NCI-H187 (cell line): Measurements from ENCODE around the gene SPG7.
"Not testable (repeated sequence)": the region's sequence is repeated elsewhere in the genome, so short reads cannot be mapped to it uniquely, and the experiment has no call there.

ENCODE experiments used
- DNase-seq, 2 experiments: peaks; one replicate each; lab custom pipeline; 2025; lab: John Stamatoyannopoulos, UW

SPG7 gene

DNA sequence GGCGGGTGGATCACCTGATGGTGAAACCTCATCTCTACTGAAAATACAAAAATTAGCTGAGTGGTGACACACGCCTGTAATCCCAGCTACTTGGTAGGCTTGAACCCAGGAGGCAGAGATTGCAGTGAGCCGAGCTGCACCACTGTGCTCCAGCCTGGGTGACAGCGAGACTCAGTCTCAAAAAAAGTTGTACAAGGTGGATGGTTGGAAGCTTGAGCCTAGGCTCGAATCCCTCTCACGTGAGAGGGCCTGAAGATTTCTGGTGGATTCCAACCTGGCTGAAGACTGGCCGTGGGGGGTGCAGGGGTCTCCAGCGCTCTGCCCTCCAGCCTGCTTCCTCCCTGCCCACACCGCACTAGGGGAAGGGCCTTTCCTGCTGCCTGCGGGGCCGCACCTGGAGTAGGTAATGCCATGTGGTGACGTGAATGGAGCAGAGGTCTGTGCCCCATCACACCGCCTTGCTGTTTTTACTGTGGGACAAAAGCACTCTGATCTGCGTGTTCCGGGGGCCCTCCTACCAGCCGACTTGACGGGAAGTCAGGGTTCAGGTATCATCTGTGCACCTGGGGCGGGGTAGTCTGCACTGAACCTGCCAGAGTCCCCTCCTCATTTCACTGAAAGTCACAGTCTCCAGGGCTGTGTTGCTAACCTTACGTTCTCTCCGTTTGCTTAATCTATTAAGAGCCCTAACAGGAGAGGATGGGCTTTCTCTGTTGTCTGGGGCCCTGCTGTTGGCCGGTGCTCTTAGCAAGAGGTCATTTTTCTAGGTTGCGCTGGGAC lies 56.5 kb downstream of the SPG7 start:
- DNase-seq: no peak

- no peak for DNase-seq
Measured at GRCh38 chr16:89565256-89565505, 57.0 kb downstream of the SPG7 start.

DNA sequence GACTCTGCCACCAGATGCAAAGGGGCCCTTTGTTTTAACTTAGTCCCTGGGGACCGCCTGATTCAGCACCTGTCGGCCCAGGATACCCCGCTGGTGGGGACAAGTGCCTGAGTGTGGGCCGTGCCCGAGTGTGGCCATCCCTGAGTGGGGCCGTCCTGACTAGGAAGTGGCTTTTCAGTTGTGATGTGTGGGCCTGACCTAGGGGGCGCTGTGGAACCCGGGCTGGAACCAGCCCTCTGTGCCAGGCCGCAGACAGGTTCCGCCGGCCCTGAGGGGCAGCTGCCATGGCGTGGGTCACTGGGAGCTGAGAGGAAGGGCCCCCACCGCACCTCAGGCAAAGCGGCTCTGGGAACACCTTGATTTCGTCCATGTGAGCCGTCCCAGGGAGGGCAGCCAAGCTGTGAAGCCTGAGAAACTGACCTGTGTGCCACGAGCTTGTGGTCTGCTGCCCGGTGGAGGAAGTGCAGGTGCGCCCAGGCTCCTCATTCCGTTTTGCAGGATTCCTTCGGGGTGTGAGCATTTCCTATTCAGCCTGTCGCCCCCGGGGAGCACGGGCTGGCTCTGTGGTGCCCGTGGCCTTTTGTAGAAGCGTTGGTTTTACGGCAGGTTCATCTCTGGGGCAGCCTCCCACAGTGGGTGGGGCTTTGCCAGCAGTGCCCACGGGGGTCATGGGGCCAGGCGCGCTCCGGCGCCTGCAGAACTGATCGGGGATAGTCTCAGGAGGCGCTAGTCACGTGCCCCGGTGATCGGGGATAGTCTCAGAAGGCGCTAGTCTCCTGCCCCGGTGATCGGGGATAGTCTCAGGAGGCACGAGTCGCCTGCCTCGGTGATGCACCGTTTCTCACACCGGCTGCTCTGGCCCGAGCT lies 57.5 kb downstream of the SPG7 start:
- no peak for DNase-seq

DNA sequence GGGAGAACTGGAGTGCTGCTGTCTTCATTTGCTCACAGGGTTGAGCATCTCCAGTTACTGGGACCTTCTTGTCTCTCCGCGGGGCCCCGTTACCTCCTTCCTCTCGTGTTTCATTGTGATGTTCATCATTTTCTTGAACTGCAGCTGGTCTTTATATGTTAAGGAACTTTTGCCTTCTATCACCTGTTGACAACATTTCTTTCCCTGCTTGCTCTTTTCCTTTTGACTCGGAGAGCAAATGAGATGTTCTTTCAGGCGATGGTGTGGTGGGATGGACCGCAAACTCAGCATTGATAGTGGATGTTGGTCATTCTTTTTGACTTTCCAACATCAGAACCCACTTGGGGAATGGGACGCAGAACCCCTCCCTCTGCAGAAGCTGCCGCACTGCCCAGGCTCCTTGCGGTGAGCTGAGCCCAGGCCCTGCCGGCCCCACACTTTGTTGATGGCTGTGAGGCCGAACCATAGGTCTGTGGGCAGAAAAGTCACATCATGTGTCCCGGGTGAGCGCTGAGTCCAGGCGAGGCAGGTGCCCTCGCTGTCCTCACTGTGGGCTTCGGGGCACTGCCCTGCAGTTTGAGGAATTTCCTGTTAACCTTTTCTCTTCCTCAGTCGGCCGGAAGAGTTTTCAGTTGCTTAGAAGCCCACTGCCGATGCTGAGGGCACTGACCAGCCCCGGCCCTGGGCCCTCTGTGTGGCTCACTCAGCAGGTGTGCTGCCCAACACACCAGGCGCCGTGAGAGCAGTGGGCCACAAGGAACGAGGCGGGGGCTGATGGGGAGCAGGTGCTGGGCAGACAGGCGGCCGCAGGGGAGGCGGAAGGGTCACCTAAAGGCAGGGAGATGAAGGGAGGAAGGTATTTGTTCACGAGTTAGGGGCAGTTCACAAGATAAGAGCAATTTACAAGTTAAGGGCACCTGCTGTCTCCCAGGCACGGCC lies 59.7 kb downstream of the SPG7 start:
- DNase-seq: no peak

- DNase-seq: no peak
Measured at GRCh38 chr16:89569506-89570341, 61.5 kb downstream of the SPG7 start.

DNA sequence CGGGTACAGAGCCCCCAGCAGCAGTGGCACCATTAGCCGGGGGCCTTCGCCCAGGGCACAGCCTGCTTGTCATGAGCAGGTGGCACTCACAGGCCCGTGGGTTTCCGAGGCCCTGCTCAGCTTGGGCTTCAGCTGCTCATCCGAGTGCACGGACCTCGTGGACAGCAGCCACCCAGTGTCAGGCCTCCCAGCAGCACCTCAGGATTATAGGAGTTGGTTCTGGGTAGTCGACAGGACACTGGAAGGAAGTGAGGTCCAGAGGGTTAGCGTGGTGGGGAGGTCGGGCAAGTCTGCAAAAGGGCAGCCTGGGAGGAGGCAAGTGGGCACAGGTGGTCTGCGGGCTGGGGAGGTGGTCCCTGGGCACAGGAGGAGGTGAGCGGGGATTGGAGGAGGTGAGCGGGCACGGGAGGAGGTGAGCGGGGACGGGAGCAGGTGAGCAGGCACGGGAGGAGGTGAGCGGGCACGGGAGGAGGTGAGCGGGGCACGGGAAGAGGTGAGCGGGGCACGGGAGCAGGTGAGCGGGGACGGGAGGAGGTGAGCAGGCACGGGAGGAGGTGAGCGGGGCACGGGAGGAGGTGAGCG lies 62.2 kb downstream of the SPG7 start:
- DNase-seq: no peak

DNA sequence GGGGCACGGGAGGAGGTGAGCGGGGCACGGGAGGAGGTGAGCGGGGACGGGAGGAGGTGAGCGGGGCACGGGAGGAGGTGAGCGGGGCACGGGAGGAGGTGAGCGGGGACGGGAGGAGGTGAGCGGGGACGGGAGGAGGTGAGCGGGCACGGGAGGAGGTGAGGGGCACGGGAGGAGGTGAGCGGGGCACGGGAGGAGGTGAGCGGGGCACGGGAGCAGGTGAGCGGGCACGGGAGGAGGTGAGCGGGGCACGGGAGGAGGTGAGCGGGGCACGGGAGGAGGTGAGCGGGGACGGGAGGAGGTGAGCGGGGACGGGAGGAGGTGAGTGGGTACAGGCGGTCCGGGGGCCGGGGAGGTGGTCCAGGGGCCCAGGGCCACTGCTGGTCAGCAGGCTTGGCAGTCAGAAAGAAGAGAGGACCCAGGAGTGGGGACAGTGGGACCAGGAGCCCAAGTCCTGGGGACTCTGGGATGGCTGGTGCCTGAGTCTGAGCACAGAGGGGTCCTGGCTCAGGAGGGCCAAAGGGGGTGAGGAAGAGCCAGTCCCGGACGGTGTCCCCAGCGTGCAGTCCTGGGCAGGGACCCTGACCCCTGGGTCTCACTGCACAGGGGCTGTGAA lies 62.9 kb downstream of the SPG7 start:
- not testable (repeated sequence) for DNase-seq

DNA sequence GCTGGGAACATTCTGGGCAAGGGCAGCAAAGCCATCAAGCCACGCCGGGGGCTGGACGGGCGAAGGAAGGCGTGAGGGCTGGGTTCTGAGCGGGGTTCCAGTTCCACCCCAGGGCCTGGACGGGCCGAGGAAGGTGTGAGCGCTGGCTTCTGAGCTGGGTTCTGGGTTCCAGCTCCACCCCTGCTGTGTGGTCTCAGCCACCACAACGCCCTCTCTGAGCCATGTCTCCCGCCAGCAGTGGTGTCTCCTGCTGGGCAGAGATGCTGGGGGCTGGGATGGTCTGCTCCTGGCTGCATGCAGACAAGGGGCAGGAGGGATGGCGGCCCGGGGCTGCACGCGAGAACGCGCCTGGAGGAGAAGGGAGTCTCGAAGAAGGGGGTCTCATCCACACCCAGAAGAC lies 63.4 kb downstream of the SPG7 start:
- no peak for DNase-seq

- DNase-seq: no peak
Measured at GRCh38 chr16:89572073-89572484, 63.9 kb downstream of the SPG7 start.

GRCh38 chr16:89572485-89573205 lies 64.4 kb downstream of the SPG7 start:
- no peak for DNase-seq

DNA sequence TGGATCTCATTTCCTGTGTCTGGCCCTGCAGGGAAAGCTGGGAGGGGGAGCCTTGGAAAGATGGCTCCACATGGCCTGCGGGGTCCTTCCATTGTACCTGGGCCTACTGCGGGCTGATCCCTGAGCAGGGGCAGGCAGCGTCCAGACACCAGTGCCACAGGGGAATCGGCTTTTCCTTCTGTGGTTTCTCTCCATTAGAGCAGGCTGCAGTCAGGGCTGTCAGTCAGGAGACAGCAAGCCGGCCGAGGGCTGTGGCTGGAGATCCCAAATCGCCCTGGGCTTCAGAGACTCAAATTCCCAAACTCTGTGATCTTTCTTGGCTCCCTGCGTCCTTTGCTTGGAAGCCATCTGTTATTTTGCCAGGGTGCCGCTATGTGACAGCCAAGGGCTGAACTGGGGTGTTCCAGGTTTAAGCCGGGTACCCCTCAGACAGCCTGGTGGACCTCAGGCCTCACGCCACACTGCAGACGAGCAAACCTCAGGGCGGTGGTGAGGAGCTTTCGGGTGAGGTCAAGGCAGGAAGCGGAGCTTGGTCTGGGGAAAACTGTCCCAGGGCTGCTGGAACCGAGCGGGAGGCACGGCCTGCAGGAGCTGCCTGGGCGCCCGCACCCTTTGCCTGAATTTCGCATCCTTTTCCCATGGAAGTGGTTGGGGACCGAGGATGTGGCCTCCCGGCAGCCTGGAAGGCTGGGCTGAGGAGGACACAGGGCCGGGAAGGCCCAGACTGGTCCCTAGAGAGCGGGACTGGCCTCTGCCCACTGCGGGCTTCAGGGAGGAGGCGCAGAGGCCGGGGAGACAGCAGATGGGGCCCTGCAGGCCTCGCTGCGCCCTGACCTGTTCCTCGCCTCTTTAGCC lies 65.8 kb downstream of the SPG7 start:
- no peak for DNase-seq

GRCh38 chr16:89574681-89575246 lies 66.6 kb downstream of the SPG7 start:
- DNase-seq: no peak

DNA sequence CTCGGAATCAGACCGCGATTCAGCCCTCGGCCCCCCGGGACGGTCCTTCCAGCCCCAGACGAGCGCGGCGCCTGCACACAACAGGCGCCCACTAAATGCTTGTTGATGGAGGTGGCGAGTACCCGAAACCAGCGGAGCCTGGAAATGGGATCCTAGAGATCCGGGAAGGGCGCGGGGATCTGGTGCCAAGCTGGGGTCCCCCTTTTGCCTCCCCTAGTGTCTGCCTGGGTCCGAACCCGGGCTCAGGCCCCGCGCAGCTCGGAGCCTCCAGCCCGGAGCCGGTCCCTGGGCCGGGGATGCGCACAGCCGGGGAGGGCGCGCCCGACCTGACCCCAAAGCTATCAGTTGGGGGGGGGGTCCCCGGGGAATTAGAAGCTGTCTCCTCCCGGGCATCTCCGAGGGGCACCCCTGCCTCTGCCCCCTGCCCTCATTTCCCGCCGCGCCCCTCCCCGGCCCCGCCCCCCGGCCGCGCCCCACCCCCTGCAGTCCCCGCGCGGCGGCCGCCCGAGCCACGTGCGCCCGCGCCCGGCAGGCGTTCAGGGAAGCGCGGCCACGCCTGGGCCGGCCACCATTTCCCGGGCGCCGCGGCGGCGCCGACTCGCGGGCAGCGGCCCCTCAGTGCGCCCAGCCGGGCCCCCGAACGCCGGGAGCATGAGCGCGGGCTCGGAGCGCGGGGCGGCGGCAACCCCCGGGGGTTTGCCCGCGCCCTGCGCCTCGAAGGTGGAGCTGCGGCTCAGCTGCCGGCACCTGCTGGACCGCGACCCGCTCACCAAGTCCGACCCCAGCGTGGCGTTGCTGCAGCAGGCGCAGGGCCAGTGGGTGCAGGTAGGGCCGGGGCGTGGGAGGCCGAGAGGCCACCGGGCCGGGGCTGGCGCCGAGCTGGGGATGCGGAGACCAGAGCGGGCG lies 67.3 kb downstream of the SPG7 start, which contains the start of gene CPNE7:
Gene CPNE7, plus strand, starts transcription at position 512 of the 906 bp plus-strand sequence. Its CDS starts 140 bp downstream, at position 652.
- no peak for DNase-seq

DNA sequence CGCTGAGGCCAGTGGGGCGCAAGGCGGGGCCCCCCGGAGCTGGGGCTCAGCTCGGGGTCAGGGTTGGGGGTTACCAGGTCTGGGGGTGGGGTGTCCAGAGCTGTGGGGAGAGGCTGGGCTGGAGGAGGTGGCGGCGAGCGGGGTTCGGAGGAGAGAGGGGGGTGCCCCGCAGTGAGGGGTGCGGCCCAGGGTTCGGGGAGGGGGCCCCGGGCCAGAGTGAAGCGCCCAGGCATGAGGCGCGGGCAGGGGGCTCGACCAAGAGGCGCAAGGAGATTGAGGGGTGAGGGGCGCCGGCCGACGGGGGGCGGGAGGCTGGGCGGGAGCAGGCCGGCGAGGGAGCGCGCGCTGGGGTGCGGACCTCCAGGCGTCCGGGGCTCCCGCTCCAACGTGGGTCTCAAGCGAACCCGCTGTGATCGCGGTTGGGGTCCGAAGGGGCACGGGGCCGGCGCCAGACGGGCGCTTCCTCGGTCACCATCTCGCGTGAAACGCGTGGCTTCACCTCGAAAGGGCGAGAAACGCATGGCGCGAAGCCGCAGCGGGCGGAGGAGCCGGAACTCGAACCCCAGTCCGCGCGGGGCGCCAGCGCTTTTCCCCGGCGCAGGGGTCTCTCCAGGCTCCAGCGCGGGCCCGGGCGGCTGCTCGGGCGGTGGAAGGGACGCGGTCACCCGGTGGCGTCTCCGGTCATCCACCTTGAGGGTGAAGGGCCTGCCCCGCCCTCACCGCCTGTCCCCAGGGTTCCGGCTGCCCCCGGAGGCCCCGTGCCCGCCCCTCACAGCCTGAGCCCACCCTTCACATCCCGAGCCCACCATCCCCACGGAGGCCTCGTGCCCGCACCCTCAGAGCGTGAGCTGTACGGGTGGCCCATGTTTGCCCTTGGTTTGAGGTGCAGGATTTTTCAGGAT lies 68.2 kb downstream of the SPG7 start:
- no peak for DNase-seq

- no peak for DNase-seq
Measured at GRCh38 chr16:89577055-89577759, 69.0 kb downstream of the SPG7 start.

GRCh38 chr16:89579351-89579750 lies 71.1 kb downstream of the SPG7 start:
- no peak for DNase-seq
